HCT116 (cell line): ENCODE measurements around the gene CHSY1. TPM values are rescaled to one million over a fixed set of nuclear protein-coding genes. Genes with fewer than 3 reads are reported as not detected.

ENCODE experiments used
- ATAC-seq: fragments of 200-7000 bp; cut with Tn5 transposase; 2 replicates; pipeline ENCODE4 v1.9.1; 2020; ENCODE audit warnings: mild to moderate bottlenecking, moderate library complexity
- BruUV-seq: library from RNA; stranded (reverse); fragments of 400-500 nt; replicated peaks from 2 replicates; lab custom pipeline; 2021; lab: Mats Ljungman, UMichigan
- CTCF ChIA-PET: fragments of 300-600 bp; sonication (Branson Sonifier 250); formaldehyde crosslinking; loops from one replicate; lab custom pipeline; 2021; ENCODE audit warnings: antibody characterized with exemption; lab: Charles Lee
- POLR2A ChIA-PET: fragments of 300-600, 350-600 bp; sonication (Branson Sonifier 250); formaldehyde crosslinking; loops from one replicate; lab custom pipeline; 2021; ENCODE audit warnings: antibody characterized with exemption; lab: Charles Lee
- RAD21 ChIA-PET, 2 experiments: fragments of 300-600 bp; sonication (Branson Sonifier 250); formaldehyde crosslinking; loops; one replicate each; lab custom pipeline; 2023; ENCODE audit warnings: low total read pairs in 2 of 2; ENCODE audit not compliant: uncharacterized antibody in 2 of 2, unreplicated experiment in 2 of 2, low non-redundant PET in 1 of 2; lab: Charles Lee
- DNase-seq: peaks from one replicate; pipeline ENCODE4 v3.0.0-alpha.2; 2010; ENCODE audit warnings: low read depth, low spot score
- H2AFZ ChIP-seq: fragments of 200-600 bp; shearing (Covaris generic), sonication (generic); 2 replicates; pipeline ENCODE4 v1.6.1; 2017; ENCODE audit warnings: low read depth, mixed run types, mixed read lengths, antibody characterized with exemption, low read length; ENCODE audit not compliant: poor library complexity, severe bottlenecking
- H3K27ac ChIP-seq: 2 replicates; pipeline ENCODE4 v1.5.1; 2012; ENCODE audit warnings: low read depth, low read length
- H3K27me3 ChIP-seq: fragments of 200-600 bp; sonication (generic); 2 replicates; pipeline ENCODE4 v1.6.1; 2016; ENCODE audit warnings: mixed run types, low read length, mixed read lengths; ENCODE audit not compliant: insufficient read depth
- H3K36me3 ChIP-seq, 2 experiments: fragments of 200-500 bp in 1 of 2; fragments of 200-600 bp in 1 of 2; sonication (Bioruptor generic) in 1 of 2; sonication (generic) in 1 of 2; 2 replicates each; pipeline versions ENCODE4 v1.5.1 to v1.6.1; 2014 to 2016; ENCODE audit warnings: low read length in 2 of 2, inconsistent platforms in 1 of 2, mixed read lengths in 1 of 2, mixed run types in 1 of 2; ENCODE audit not compliant: insufficient read depth in 2 of 2, control insufficient read depth in 1 of 2
- H3K4me1 ChIP-seq, 2 experiments: fragments of 200-600 bp in 1 of 2; sonication (generic) in 1 of 2; 2 replicates each; pipeline versions ENCODE4 v1.5.1 to v1.6.1; 2012 to 2017; ENCODE audit warnings: low read length in 2 of 2, inconsistent platforms in 1 of 2, mild to moderate bottlenecking in 1 of 2, mixed read lengths in 1 of 2, mixed run types in 1 of 2, moderate library complexity in 1 of 2; ENCODE audit not compliant: insufficient read depth in 2 of 2, control insufficient read depth in 1 of 2
- H3K4me2 ChIP-seq: fragments of 200-600 bp; sonication (generic); 2 replicates; pipeline ENCODE4 v1.6.1; 2017; ENCODE audit warnings: mixed run types, low read length, mixed read lengths
- H3K4me3 ChIP-seq, 2 experiments: fragments of 200-600 bp in 1 of 2; sonication (generic) in 1 of 2; replicated peaks in 1 of 2; 2 replicates each; pipeline ENCODE4 v1.5.1; 2011 to 2016; ENCODE audit warnings: low read length in 2 of 2, control low read depth in 1 of 2, low read depth in 1 of 2, mild to moderate bottlenecking in 1 of 2, mixed read lengths in 1 of 2, mixed run types in 1 of 2
- H3K79me2 ChIP-seq: fragments of 200-600 bp; sonication (generic); 2 replicates; pipeline ENCODE4 v1.6.1; 2017; ENCODE audit warnings: mild to moderate bottlenecking, mixed run types, low read length, moderate library complexity, mixed read lengths; ENCODE audit not compliant: insufficient read depth
- H3K9ac ChIP-seq: fragments of 200-600 bp; sonication (generic); 2 replicates; pipeline ENCODE4 v1.6.1; 2016; ENCODE audit warnings: low read length, mixed read lengths
- H3K9me2 ChIP-seq: fragments of 200-600 bp; sonication (generic), shearing (Covaris generic); 2 replicates; pipeline ENCODE4 v1.6.1; 2017; ENCODE audit warnings: mixed run types, mild to moderate bottlenecking, moderate library complexity; ENCODE audit not compliant: insufficient read depth
- H3K9me3 ChIP-seq, 2 experiments: fragments of 200-500 bp in 1 of 2; fragments of 200-600 bp in 1 of 2; sonication (Bioruptor generic) in 1 of 2; sonication (generic) in 1 of 2; 2 replicates each; pipeline ENCODE4 v1.6.1; 2014 to 2017; ENCODE audit warnings: low read length in 2 of 2, mixed read lengths in 2 of 2, inconsistent platforms in 1 of 2, low read depth in 1 of 2, mild to moderate bottlenecking in 1 of 2, mixed run types in 1 of 2, moderate library complexity in 1 of 2; ENCODE audit not compliant: control insufficient read depth in 1 of 2, insufficient read depth in 1 of 2
- H4K20me1 ChIP-seq: fragments of 200-600 bp; sonication (generic), shearing (Covaris generic); 2 replicates; pipeline ENCODE4 v1.6.1; 2017; ENCODE audit warnings: mixed run types, mild to moderate bottlenecking, moderate library complexity; ENCODE audit not compliant: insufficient read depth
- CBX3 ChIP-seq: IDR thresholded peaks from 2 replicates; pipeline ENCODE4 v1.6.1; 2012; ENCODE audit warnings: low read depth
- CEBPB ChIP-seq: IDR thresholded peaks from 2 replicates; pipeline ENCODE4 v1.6.1; 2012; ENCODE audit warnings: low read depth
- CTCF ChIP-seq, 3 experiments: fragments of 200-600 bp in 1 of 3; sonication (generic) in 1 of 3; IDR thresholded peaks in 2 of 3; conservative IDR thresholded peaks in 1 of 3; 2 replicates each; pipeline ENCODE4 v1.5.1; 2012 to 2017; ENCODE audit warnings: low read depth in 2 of 3, low read length in 2 of 3, antibody characterized with exemption in 1 of 3, borderline replicate concordance in 1 of 3, control low read depth in 1 of 3, mild to moderate bottlenecking in 1 of 3, mixed read lengths in 1 of 3, mixed run types in 1 of 3, moderate library complexity in 1 of 3; ENCODE audit not compliant: insufficient read depth in 1 of 3
- EGR1 ChIP-seq: IDR thresholded peaks from 2 replicates; pipeline ENCODE4 v1.6.1; 2012; ENCODE audit warnings: low read depth
- EZH2 ChIP-seq: fragments of 200-600 bp; sonication (generic); IDR thresholded peaks from 2 replicates; pipeline ENCODE4 v1.6.1; 2017; ENCODE audit warnings: antibody characterized with exemption, mixed run types
- POLR2A ChIP-seq: IDR thresholded peaks from 2 replicates; pipeline ENCODE4 v1.7.0; 2011; ENCODE audit warnings: borderline replicate concordance; ENCODE audit not compliant: insufficient read depth, insufficient read length; ENCODE audit errors: extremely low read depth
- REST ChIP-seq: IDR thresholded peaks from 2 replicates; pipeline ENCODE4 v1.6.1; 2012; ENCODE audit warnings: low read depth
- intact Hi-C: fragments of 100-400 bp; cut with micrococcal nuclease; formaldehyde crosslinking; loops from 2 replicates; pipeline ENCODE4 v1.10.0; 2022
- total RNA-seq: library from RNA; stranded (reverse); gene quantifications from one replicate; pipeline ENCODE4 v1.2.1, GENCODE V29; 2021; ENCODE audit not compliant: unreplicated experiment

Gene CHSY1
- total RNA-seq, 1 experiment from 2014 or later = 25.4 TPM

GRCh38 chr15:101225658-101226057 lies 26.2 kb downstream of the CHSY1 start:
- H3K4me3 ChIP-seq = no peak overlapping the region
- H3K9ac ChIP-seq = no peak overlapping the region
- no peak overlapping the region for H3K4me2 ChIP-seq
- RAD21 ChIA-PET = no interaction called here
- no peak overlapping the region for H2AFZ ChIP-seq
- no peaks in the 10 kb centered on the region for H3K27me3 ChIP-seq
- H3K27ac ChIP-seq = no peak overlapping the region
- H3K9me2 ChIP-seq = no peaks in the 10 kb centered on the region
- CTCF ChIA-PET = no interaction called here
- POLR2A ChIA-PET = no interaction called here
- peaks cover 100% of the 10 kb centered on the region for H3K79me2 ChIP-seq
- no peak for ATAC-seq
- no peaks in the 10 kb centered on the region for H3K4me1 ChIP-seq
- H4K20me1 ChIP-seq = peaks cover 7% of the 10 kb centered on the region; the same call in 1 of the 2 replicates
- TF ChIP-seq REST (no peak), POLR2A (no peak), CBX3 (no peak), EGR1 (no peak), CEBPB (no peak), CTCF (IDR thresholded peaks at IDR 0.05 in 2 of 3, conservative IDR thresholded peaks at IDR 0.05 in 1 of 3; ENCODE audit: borderline replicate concordance in 1 of 3, insufficient read depth in 1 of 3, low read depth in 2 of 3, low read length in 2 of 3) (no peak), EZH2 (no peak)
- no peaks in the 10 kb centered on the region for H3K9me3 ChIP-seq
- no peak for DNase-seq
- intact Hi-C loops = no loop called here
- H3K36me3 ChIP-seq = peaks cover 0 to under 1% of the 10 kb centered on the region in 2 experiments; a peak in 2 of 4 replicates
- no TSS peak for BruUV-seq
